HG02588 (cell line): ENCODE data around the gene CNIH3.

Source experiments
- ATAC-seq: cut with Tn5 transposase; IDR thresholded peaks from one replicate; pipeline ENCODE4 v1.9.1; 2021; ENCODE audit warnings: mild to moderate bottlenecking, moderate library complexity; ENCODE audit not compliant: unreplicated experiment

Gene CNIH3

DNA sequence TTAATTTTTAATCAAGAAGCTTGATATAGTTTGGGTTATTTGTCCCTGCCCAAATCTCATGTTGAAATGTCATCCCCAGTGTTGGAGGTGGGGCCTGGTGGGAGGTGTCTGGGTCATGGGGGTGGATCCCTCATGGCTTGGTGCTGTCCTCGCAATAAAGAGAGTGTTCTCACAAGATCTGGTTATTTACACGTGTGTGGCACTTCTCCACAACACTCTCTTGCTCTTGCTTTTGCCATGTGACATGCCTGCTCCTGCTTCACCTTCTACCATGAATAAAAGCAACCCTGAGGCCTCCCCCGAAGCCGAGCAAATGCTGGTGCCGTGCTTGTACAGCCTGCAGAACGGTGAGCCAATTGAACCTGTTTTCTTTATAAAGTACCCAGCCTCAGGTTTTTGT lies 2.6 kb upstream of the CNIH3 start:
- no peak for ATAC-seq

DNA sequence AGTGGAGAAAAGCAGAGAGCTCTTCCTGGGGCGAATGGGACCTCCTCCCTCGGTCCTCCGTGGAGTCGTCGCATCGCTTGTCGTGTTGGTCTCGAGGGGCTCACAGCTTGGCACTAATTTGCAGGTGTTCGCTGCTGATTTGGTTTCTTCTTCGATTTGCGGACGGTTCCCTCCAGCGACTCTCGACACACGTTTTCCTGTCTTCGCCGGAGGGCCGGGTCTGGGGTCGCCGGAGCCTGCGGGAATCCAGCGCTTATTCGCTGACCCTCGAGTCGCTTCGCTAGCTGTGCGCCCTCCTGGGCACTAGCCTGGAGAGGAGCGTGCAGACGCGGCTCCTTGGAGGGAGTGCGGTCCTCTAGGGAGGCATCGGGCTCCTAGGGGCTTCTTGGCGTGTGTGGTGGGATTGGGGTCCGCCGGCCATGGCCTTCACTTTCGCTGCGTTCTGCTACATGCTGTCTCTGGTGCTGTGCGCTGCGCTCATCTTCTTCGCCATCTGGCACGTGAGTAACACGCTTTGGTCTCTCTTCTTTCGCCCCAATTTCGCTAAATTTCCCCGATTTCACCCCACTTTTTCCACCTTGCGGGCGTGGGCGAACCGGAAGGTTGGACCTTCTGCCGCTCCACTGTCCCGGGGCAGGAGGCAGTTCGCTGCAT lies 766 bp downstream of the CNIH3 start:
- no peak for ATAC-seq

DNA sequence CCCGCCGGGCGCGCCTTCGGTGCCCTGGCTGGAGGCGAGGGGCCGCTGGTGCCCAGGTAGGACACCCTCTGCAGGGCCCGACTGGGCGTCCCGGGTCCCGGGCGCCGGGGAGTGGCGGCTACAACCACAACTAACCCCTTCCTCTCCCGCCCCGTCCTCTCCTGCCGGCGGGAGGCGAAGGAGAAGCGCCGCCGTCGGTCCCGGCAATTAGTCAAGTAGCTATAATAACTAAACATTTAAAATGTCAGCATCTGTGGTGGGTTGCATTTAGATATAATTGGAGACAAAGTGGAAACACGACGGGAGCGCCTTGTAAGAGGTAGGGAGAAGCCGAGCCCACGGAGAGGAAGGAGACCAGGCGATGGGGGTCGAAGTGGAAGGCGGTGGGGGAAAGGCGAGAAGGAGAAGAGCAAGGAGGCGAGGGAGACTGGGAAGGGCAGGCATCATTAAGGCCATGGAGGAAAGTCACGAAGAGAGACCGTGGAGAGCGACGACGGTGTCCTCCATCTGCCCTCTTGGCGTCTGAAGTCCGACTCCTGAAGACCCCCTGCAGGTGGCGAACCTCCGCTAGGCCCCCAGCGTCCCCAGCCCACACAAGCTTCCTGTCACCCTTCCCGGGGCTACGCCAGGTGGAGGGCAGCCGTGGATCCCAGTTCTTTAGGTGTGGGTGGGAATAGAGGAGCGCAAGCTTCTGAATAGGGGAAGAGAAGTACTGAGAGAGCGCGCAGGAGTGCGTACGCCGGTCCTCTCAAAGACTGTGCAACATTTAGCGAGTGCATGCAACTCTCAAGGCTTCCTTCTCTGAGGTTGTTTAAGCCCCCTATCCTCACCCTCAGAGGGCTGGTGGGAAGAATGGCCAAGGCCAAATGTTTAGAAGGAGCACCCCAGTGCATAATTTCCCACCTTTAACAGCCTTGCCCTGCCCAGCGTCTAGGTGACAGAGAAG lies 1.6 kb downstream of the CNIH3 start:
- ATAC-seq, result no peak

DNA sequence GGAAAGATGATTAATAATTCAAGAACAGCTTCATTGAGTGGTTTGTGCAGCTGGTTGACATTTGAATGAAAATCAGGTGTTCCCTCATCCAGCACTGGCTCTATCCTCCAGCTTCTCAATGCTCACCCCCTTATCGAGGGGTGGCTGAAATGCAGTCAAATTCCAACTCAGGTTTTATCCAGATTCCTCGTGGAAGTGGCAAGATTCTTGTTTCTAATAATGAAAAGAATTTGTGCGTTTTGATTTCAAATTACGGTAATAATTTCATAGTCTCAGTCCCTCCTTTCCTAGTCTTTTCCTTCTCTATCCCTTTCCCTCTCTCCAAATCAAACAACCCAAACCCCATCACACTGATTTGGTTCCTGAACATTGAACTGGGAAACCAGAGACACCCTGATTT lies 3.1 kb downstream of the CNIH3 start:
- ATAC-seq, result no peak

DNA sequence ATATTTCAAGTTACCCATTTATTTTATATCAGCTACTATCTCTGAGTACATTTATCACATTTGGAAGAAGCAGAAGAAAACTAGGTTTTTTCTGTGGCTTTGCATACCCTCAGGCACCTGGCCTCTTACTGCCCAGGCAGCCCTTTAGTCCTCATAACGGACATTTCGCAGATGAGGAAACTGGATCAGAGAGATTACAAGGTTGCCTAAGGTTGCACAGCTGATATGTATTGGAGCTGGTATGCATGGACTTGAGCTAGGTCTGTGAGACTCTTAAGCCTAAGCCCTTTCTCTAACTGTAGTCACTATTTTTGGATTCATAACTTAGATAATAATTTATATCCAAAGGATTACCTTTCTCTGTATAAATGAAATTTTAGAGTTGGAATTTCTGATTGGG lies 4.0 kb downstream of the CNIH3 start:
- ATAC-seq, result no peak

DNA sequence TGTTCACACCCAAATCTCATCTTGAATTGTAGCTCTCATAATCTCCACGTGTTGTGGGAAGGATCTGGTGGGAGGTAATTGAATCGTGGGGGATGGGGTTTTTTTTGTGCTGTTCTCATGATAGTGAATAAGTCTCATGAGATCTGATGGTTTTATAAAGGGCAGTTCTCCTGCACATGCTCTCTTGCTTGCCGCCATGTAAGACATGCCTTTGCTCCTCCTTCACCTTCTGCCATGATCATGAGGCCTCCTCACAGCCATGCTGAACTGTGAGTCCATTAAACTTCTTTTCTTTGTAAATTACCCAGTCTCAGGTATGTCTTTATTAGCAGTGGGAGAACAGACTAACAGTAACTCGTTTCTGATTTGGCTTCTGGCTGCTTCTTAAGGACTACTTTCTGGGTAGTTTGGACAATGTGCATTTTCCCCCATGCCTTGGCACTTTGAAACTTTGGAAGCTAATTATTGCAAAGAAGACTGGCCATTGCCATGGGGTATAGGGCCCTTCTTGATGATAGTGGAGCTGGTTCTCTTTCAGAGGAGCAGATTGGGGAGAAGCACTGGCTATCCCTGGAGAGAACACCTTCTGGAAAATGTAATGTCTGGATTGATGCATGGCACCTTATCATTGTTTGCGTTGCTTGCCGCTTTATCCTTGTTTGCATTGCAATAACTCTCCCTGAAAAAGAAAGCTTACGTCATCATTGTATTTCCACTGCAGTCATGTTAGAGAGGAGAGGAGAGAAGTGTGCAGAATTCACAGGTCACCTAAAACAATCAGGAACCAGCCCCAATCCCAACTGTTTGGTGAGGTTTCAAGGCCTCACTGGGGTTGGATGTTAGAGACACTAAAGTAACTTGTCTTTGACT lies 5.9 kb downstream of the CNIH3 start:
- no peak for ATAC-seq

DNA sequence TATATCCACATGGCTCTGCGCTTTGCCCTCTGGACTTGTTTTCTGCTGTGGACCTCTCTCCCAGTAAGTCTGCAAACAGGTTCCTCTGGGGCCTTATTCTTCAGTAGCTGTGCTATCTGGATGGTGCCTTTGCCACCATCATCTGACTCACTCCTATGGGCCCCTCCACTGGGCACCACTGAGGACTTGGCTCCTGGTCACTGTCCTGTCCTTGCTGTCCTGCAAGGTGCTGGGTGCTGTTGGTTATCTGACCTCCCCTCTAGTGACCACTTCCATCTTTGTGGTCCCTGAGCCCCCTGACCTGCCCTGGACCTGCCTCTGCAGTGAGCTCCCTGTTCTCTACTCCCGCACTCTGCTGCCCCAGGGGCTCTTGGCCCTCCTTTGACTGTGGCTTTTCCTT lies 6.7 kb downstream of the CNIH3 start:
- no peak for ATAC-seq

DNA sequence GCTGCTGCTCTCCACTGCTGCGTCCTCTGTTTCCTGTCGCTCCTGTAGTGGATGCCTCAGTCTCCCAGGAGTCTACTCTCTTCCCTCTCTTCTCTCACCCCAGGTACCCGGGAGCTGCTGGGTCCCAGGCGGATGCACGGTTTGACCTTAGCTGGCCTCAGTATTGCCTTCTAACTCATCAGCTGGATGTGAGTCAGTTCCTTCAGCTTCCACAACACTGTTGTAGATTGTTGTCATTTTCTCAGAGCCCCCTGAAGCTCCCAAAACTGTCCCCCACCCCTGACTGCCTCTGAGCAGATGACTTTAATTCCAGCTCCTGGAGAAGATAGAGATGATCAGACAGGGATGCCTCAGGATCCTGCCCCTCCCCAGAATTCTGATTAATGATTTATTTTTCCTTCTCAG lies 7.2 kb downstream of the CNIH3 start:
- ATAC-seq, result no peak

DNA sequence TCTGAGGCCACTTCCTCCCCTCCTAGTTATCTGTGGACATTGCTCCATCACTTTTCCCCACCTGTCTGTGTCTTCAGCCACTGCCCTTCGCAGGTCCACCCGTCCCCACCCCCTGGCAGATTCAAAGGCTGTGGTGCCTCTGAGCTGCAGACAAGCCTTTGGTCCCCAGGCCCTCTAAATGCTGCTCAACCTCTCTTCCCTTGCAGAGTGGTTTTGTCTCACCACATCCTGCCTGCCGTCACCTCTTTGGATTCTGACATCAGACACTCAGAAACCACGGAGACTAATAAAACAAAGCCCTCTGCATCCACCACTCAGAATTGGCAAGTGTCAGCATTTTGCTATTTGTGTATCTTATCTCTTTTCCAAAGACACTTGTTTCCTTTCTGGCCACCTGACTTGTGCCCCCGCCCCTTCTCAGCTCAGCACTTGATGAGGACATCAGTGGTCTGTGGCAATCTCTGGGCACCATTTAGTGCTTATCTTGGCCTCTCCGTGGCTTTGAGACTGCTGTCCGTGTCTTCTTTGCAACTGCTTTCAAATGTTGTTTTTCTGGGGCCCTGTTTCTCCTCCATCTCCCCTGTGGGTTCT lies 7.7 kb downstream of the CNIH3 start:
- ATAC-seq, result no peak

DNA sequence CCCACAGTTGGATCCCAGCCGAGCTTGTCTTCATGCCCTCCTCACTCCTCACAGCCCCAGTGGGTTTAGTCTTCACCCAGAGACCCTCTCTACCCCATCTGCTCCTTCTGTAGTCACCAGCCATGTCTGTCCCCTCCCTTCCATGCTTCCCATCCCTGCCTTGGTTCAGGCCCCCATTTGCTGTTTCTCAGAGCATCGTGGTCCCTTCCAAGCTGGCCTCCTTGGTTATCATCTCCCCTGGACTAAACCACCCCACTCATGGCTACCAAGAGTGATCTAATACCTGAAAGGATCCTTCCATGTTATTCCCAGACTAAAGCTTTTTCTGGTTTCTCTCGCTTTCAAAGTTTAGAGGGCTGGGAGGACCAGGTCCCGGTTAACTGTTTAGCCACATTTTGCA lies 8.3 kb downstream of the CNIH3 start:
- ATAC-seq, result no peak

DNA sequence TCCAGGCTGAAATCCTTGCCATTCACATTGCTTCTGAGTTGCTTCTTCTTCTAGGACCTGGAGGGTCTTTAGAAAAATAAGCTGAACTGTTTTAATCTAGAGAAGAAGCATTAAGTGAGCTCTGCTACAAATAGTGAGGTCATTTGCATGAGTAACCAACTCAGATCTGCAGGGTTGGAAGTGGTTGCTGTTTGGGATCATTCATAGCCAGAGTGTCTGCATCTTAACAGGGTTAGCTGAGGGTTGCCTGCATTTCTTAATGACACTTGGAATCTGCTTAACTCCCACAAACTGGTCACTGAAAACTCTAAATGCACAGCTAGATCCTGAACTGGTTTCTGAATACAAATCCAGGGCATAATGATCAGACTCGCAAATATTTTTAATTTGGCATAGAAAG lies 9.9 kb downstream of the CNIH3 start:
- ATAC-seq, result no peak

DNA sequence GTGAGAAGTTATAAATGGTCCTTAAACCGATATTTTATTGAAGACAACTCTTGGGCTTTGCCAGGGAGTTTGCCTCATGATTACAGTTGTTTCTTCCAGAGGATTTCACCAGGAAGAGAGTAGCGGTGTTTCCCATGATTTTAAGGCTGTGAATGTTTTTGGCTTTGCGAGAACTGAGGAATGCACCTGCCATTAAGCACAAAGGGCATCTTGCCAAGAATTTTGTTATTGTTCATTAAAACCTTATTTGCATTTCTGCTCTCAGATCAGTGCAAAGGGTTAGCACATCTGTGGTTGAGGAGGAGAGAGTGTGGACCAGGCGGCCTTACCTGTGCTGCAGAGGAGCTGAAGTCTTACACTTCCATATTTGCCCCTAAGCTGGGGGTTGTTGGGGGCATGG lies 13.8 kb downstream of the CNIH3 start:
- ATAC-seq, result no peak

DNA sequence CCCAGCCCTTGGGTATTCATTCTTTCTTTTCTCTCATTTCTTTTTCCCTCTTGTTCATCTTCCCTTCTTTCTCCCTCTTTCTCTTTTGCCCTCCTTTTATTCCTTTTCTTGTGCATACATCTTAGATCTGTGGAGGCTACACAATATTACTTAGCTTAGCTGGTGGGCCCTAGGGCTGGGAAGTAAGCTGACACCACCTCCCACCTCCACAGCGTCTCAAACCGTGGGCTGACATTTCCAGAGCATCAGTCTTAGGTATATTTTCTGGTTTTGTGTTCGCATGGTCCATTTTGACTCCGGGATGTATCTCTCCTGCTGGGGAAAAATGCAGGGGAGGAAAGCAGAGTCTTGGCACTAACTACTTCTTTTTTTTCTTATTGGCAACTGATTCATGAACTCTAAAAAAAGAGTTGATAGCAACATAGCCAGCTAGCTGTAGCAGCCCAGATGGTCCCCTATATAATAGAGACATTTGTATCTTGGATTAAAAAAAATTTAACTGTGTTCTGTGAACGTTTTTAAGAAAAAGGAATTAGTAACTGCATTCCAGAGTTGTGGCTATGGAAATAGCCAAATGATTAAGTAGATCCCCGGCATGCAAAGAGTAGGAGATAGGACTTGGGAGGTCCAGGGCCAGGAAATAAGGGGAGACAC lies 15.5 kb downstream of the CNIH3 start:
- ATAC-seq, result no peak

DNA sequence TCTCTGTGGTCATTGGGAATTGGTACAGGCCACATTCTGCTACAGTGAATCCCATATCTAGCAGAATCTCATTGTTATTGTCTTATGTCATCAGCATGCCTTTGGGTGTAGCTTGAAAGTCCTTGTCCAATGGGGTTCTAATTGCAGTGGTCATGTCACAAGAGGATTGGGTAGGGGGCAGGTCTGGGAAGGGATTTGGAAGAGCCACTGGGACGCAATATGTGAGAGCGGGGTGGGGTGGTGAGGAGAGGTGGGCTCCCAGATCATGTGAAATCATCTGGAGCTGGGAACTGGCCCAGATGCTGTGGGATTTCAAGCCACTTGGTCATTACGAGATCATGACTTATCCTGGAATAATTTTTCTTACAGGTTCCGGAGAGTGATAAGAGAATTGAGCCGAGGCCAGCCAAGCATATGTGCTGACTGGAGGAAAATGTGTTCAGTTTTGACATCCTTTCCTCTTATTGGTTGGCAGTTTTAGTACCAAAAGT lies 16.3 kb downstream of the CNIH3 start:
- no peak for ATAC-seq

DNA sequence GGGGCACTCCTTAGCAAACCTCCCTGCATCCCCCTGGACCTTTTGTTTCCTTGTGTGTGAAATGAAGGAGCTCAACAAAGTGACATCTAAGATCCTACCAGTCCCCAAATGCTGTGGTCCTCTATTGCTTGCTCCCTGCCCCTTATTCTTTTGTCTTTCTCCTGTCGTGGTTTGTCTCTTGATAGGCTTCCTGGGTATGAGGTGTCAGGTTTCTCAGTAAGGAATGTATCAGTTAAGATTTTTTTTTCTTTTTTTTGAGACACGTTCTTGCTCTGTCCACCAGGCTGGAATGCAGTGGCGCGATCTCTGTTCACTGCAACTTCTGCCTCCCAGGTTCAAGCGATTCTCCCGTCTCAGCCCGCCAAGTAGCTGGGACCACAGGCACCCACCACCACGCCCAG lies 16.8 kb downstream of the CNIH3 start:
- ATAC-seq, result no peak

DNA sequence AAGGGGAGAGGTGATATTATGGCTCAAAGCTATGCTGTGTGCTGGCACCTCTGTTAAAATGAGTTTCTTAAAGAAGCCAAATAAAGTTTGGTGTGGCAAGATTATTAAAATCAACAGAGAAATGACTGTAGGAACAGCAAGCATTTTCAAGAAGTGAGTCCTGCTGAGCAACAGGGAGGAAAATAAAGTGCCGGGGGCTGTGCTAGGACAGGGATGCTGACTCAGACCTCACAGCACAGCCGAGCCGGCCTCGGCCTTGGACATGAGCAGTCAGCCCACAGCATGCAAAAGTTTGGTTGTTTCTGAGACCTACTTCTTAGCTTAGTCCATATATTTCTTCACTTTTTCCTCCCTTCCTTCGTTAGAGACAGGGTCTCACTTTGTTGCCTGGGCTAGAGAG lies 19.2 kb downstream of the CNIH3 start:
- no peak for ATAC-seq

DNA sequence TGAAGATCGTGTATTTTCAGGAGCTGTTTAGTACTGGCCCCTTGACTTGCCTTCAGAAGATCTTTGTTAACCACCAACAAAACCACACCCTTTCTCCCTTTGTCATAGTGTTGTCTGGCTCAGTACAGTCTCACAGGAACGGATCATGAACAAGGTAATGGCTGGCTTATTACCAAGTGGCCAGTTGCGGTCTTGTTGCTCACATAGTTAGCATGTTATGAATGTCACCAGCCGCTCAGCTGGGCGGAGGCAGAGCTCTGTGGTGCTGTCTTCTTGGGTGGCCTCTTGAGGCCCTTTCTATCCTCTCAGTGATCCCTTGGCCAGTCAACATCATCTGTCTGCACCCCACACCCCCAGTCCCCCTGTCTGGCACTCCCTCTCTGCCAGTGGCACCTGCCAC lies 21.4 kb downstream of the CNIH3 start:
- ATAC-seq, result no peak

DNA sequence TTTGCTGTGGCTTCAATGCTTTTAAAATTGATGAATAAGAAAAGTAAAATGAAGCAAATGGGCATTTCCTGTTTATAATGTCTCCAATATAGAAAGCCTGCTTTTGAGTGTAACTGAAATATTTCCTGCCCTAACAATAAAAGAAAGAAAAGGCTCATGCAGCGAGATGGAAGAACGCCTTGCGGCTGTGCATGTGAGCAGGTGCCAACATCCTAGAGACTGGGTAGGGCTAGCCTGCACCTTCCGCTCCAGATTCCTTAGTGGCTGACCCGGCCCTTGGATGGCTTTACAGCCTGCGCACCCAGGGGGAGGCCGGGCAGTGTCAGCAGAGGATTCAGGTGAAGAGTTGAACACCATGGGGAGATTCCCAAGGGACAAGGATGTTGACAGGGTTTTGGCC lies 21.8 kb downstream of the CNIH3 start:
- no peak for ATAC-seq

DNA sequence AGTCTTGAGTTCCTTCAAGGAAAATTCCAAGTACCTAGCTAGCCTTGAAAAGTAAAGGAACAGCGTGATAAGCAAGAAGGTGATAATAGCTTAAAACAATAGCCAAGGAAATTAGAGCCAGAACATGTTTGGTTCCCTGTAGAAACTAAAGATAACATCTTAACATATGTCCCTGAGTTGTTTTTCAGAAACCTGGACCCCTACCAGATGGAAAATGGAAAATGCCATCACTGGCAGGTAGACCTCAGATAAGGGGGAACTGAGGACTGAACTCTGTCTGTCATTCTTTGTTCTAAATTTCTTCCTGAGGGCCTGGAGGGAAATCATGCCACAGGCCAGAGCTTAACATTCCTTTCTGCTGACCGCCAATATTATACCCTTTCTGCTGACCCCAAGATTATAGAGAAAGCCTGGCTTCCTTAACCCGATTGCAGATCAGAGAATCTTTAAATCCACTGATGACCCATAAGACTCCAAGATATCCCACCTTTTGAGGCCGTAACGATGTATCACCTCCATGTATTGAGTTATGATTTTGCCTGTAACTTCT lies 23.4 kb downstream of the CNIH3 start:
- no peak for ATAC-seq

DNA sequence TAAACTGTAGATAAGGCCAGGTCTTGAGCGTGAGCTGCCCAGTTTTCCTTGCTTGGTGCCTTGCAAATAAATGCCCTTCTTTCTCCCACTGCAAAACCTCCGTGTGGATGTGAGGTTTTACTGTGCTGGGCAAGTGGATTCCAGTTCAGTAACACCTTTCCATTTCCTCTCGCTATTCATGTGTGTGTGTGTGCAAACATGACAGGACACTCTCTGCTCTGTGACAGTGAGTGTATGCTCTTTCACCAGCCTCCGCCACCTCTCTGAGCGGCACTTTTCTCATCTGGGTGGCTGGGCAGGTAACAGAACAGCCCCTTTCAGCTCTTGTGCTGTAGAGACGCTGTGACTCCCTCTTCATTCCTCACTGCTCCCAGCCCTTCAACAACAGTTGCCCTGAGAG lies 23.9 kb downstream of the CNIH3 start:
- ATAC-seq, result no peak
